B cell (primary cell): ENCODE data around the gene PTPRG. TPM values are rescaled to one million over a fixed set of nuclear protein-coding genes. Genes with fewer than 3 reads are reported as not detected.

Source experiments
- ATAC-seq: fragments of 200-7000 bp; cut with Tn5 transposase; one replicate; pipeline ENCODE4 v1.10.0; 2021; ENCODE audit warnings: low read depth, mild to moderate bottlenecking, moderate number of reproducible peaks, moderate library complexity
- CTCF ChIA-PET: fragments of 350-600 bp; sonication (Branson Sonifier 250); formaldehyde crosslinking; loops from one replicate; lab custom pipeline; 2021; ENCODE audit warnings: antibody characterized with exemption, inconsistent platforms; lab: Charles Lee
- POLR2A ChIA-PET: fragments of 350-600 bp; sonication (Branson Sonifier 250); formaldehyde crosslinking; loops from one replicate; lab custom pipeline; 2021; ENCODE audit warnings: antibody characterized with exemption; lab: Charles Lee
- DNase-seq: peaks from one replicate; pipeline ENCODE4 v3.0.0; 2013
- H2AFZ ChIP-seq: 2 replicates; pipeline ENCODE4 v1.6.1; 2012; ENCODE audit warnings: mild to moderate bottlenecking, low read depth, low read length; ENCODE audit not compliant: insufficient read depth, poor library complexity, severe bottlenecking
- H3K27ac ChIP-seq, 2 donors: 1 replicate in 1 of 2; 2 replicates in 1 of 2; pipeline ENCODE4 v1.5.1; 2012 to 2013; ENCODE audit warnings: low read length in 2 of 2, mild to moderate bottlenecking in 2 of 2, moderate library complexity in 1 of 2
- H3K27me3 ChIP-seq, 4 experiments: fragments of 200-600 bp in 1 of 4; sonication (generic) in 1 of 4; replicated peaks in 1 of 4; 1 replicate in 2 of 4; 2 replicates in 2 of 4; pipeline versions ENCODE4 v1.6.1 to v1.7.0; 2013 to 2016; ENCODE audit warnings: low read length in 3 of 4, mild to moderate bottlenecking in 2 of 4, mixed read lengths in 1 of 4, moderate library complexity in 1 of 4; ENCODE audit not compliant: insufficient read depth in 4 of 4, control insufficient read depth in 3 of 4; ENCODE audit errors: control extremely low read depth in 1 of 4
- H3K36me3 ChIP-seq, 2 experiments: replicated peaks in 1 of 2; 1 replicate in 1 of 2; 2 replicates in 1 of 2; pipeline versions ENCODE4 v1.6.1 to v1.7.1; 2013; ENCODE audit warnings: low read length in 1 of 2; ENCODE audit not compliant: insufficient read depth in 2 of 2, control insufficient read depth in 1 of 2; ENCODE audit errors: control extremely low read depth in 1 of 2, extremely low read depth in 1 of 2
- H3K4me1 ChIP-seq, 2 donors: fragments of 200-600 bp in 1 of 2; sonication (generic) in 1 of 2; 1 replicate in 1 of 2; 2 replicates in 1 of 2; pipeline versions ENCODE4 v1.5.1 to v1.6.1; 2013 to 2017; ENCODE audit warnings: low read length in 2 of 2; ENCODE audit not compliant: control insufficient read depth in 2 of 2, insufficient read depth in 2 of 2
- H3K4me2 ChIP-seq: replicated peaks from 2 replicates; pipeline ENCODE3; 2012; ENCODE audit warnings: mild to moderate bottlenecking, low read depth, low read length; ENCODE audit not compliant: poor library complexity, severe bottlenecking
- H3K4me3 ChIP-seq, 5 experiments: fragments of 200-600 bp in 1 of 5; sonication (generic) in 1 of 5; 1 replicate in 3 of 5; 2 replicates in 2 of 5; pipeline versions ENCODE4 v1.5.1 to v1.7.0; 2011 to 2016; ENCODE audit warnings: low read length in 4 of 5, mild to moderate bottlenecking in 4 of 5, low read depth in 2 of 5, control low read depth in 1 of 5, moderate library complexity in 1 of 5; ENCODE audit not compliant: insufficient read depth in 1 of 5; ENCODE audit errors: control extremely low read depth in 1 of 5, extremely low read depth in 1 of 5
- H3K79me2 ChIP-seq: fragments of 200-600 bp; sonication (generic); one replicate; pipeline ENCODE4 v1.6.0; 2016; ENCODE audit warnings: low read length; ENCODE audit not compliant: control insufficient read depth, insufficient read depth
- H3K9ac ChIP-seq: fragments of 200-600 bp; sonication (generic); 2 replicates; pipeline ENCODE4 v1.6.1; 2017; ENCODE audit warnings: mild to moderate bottlenecking, low read length, moderate library complexity
- H3K9me3 ChIP-seq, 3 donors: one replicate each; pipeline versions ENCODE4 v1.6.1 to v1.7.1; 2013; ENCODE audit warnings: low read length in 2 of 3; ENCODE audit not compliant: control insufficient read depth in 2 of 3, insufficient read depth in 1 of 3; ENCODE audit errors: control extremely low read depth in 1 of 3
- H4K20me1 ChIP-seq: 2 replicates; pipeline ENCODE4 v1.6.0; 2012; ENCODE audit warnings: mild to moderate bottlenecking, low read length; ENCODE audit not compliant: insufficient read depth, control insufficient read depth, poor library complexity, severe bottlenecking
- H3K27ac Mint-ChIP-seq: one replicate; pipeline ENCODE4 v1.8.0; 2021; ENCODE audit warnings: mixed read lengths
- H3K27me3 Mint-ChIP-seq: one replicate; pipeline ENCODE4 v1.8.0; 2021; ENCODE audit warnings: mixed read lengths
- H3K4me1 Mint-ChIP-seq: one replicate; pipeline ENCODE4 v1.8.0; 2021; ENCODE audit warnings: mixed read lengths
- H3K4me3 Mint-ChIP-seq: one replicate; pipeline ENCODE4 v1.8.0; 2021; ENCODE audit warnings: mixed read lengths
- H3K9me3 Mint-ChIP-seq: one replicate; pipeline ENCODE4 v1.8.0; 2022; ENCODE audit warnings: mixed read lengths; ENCODE audit not compliant: insufficient read depth
- EZH2 ChIP-seq: IDR thresholded peaks from 2 replicates; pipeline ENCODE4 v1.6.1; 2012; ENCODE audit warnings: borderline replicate concordance, low read depth, mild to moderate bottlenecking, moderate library complexity, low read length; ENCODE audit not compliant: insufficient read depth, poor library complexity, severe bottlenecking
- WGBS: methylation state at CpG from one replicate; pipeline ENCODE4 v1.1.5; 2013; ENCODE audit warnings: missing lambda C conversion rate; ENCODE audit not compliant: insufficient coverage; 5-methylcytosine and 5-hydroxymethylcytosine counted together
- intact Hi-C: fragments of 100-400 bp; cut with micrococcal nuclease; formaldehyde crosslinking; loops from one replicate; pipeline ENCODE4 v1.10.0; 2022
- polyA plus RNA-seq: library from polyadenylated mRNA; depleted of rRNA; stranded (reverse); fragments of >200 nt; gene quantifications from 2 replicates; pipeline ENCODE4 v1.2.3, GENCODE V29; 2012
- total RNA-seq, 2 donors: library from RNA; stranded (reverse); fragments of 120-200 nt in 1 of 2; gene quantifications; 1 replicate in 1 of 2; 2 replicates in 1 of 2; pipeline versions ENCODE4 v1.2.3 to v1.2.4, GENCODE V29; 2013 to 2022
- TF ChIP-seq, protein P1 (sequence below): fragments of 200-600 bp; IDR thresholded peaks from one replicate; pipeline ENCODE4 v1.8.0; 2022; ENCODE audit warnings: antibody characterized with exemption, mild to moderate bottlenecking

PTPRG gene
- total and polyA plus RNA-seq, 2 donors (not counting 1 experiment from before 2014, with no cell fraction given): 0.12 to 1.3 TPM

DNA sequence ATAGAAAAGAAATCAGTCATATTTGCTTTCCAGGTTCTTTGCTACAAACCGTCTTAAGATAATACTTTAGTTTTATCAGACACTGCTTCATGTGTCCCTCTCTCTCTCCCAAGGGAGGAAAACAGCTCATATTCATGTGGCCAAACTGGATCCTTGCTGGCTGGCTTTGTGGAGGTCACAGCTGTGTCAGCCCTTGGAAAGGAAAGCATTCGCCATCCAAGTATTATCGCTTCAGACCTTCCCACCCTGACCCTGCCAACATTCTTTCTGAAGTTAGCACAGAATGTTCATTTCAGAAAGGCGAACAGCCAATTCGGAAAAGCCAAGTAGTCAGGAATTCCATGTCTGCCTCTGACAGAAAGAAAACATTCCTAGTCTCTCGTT is 598.3 kb downstream of the PTPRG start:
- no peak overlapping the region for H3K4me3 Mint-ChIP-seq

GRCh38 chr3:62161371-62161770 is 600.0 kb downstream of the PTPRG start:
- ATAC-seq (no peak), DNase-seq (no peak)
- intact Hi-C loops: no loop called here
- Mint-ChIP-seq H3K27me3 (no peaks in the 10 kb centered on the region), H3K4me1 (no peaks in the 10 kb centered on the region), H3K27ac (no peak overlapping the region), H3K9me3 (no peaks in the 10 kb centered on the region), H3K4me3 (no peak overlapping the region)
- CTCF ChIA-PET: no interaction called here
- H3K27ac ChIP-seq: no peak overlapping the region
- no peaks in the 10 kb centered on the region for H3K27me3 ChIP-seq
- H3K9me3 ChIP-seq: no peaks in the 10 kb centered on the region
- H3K4me1 ChIP-seq: no peaks in the 10 kb centered on the region
- H2AFZ ChIP-seq: no peak overlapping the region
- no peak overlapping the region for H3K9ac ChIP-seq
- H3K79me2 ChIP-seq: no peaks in the 10 kb centered on the region
- no peak overlapping the region for H3K4me3 ChIP-seq
- no peaks in the 10 kb centered on the region for H3K36me3 ChIP-seq
- TF ChIP-seq, protein P1, sequence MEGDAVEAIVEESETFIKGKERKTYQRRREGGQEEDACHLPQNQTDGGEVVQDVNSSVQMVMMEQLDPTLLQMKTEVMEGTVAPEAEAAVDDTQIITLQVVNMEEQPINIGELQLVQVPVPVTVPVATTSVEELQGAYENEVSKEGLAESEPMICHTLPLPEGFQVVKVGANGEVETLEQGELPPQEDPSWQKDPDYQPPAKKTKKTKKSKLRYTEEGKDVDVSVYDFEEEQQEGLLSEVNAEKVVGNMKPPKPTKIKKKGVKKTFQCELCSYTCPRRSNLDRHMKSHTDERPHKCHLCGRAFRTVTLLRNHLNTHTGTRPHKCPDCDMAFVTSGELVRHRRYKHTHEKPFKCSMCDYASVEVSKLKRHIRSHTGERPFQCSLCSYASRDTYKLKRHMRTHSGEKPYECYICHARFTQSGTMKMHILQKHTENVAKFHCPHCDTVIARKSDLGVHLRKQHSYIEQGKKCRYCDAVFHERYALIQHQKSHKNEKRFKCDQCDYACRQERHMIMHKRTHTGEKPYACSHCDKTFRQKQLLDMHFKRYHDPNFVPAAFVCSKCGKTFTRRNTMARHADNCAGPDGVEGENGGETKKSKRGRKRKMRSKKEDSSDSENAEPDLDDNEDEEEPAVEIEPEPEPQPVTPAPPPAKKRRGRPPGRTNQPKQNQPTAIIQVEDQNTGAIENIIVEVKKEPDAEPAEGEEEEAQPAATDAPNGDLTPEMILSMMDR: no peak
- no peak for TF ChIP-seq EZH2
- no peaks in the 10 kb centered on the region for H4K20me1 ChIP-seq
- no peak overlapping the region for H3K4me2 ChIP-seq
- WGBS: 86% methylated on average over 2 of the region's 4 CpGs
- POLR2A ChIA-PET: no interaction called here

More for the DNA sequence above, 598.3 kb downstream of the PTPRG start:
- WGBS: 91% methylated on average over 5 of the region's 6 CpGs
- H3K9ac ChIP-seq: no peak overlapping the region
- H4K20me1 ChIP-seq: no peaks in the 10 kb centered on the region
- no peaks in the 10 kb centered on the region for H3K27me3 Mint-ChIP-seq
- no peak overlapping the region for H2AFZ ChIP-seq
- no peak overlapping the region for H3K27ac ChIP-seq
- no peaks in the 10 kb centered on the region for H3K4me1 ChIP-seq
- ATAC-seq (no peak), DNase-seq (no peak)
- no peaks in the 10 kb centered on the region for H3K27me3 ChIP-seq
- no peak overlapping the region for H3K4me2 ChIP-seq
- no peaks in the 10 kb centered on the region for H3K9me3 Mint-ChIP-seq
- POLR2A ChIA-PET: no interaction called here
- H3K36me3 ChIP-seq: no peaks in the 10 kb centered on the region
- no peak overlapping the region for H3K27ac Mint-ChIP-seq
- no peaks in the 10 kb centered on the region for H3K79me2 ChIP-seq
- no peak for TF ChIP-seq EZH2
- TF ChIP-seq, protein P1: no peak
- H3K9me3 ChIP-seq: no peaks in the 10 kb centered on the region
- no peaks in the 10 kb centered on the region for H3K4me1 Mint-ChIP-seq
- CTCF ChIA-PET: no interaction called here
- intact Hi-C loops: no loop called here
- H3K4me3 ChIP-seq: no peak overlapping the region
